Erythroblast (primary cell): ENCODE results near the gene GEMIN5.

Experiments used
- GATA1 ChIP-seq: IDR thresholded peaks from 2 replicates; pipeline ENCODE4 v1.6.1; 2011; ENCODE audit warnings: low read depth, mild to moderate bottlenecking, control low read depth, low read length, moderate library complexity
- POLR2A ChIP-seq: IDR thresholded peaks from 2 replicates; pipeline ENCODE4 v1.6.1; 2011; ENCODE audit warnings: mild to moderate bottlenecking, low read length

DNA sequence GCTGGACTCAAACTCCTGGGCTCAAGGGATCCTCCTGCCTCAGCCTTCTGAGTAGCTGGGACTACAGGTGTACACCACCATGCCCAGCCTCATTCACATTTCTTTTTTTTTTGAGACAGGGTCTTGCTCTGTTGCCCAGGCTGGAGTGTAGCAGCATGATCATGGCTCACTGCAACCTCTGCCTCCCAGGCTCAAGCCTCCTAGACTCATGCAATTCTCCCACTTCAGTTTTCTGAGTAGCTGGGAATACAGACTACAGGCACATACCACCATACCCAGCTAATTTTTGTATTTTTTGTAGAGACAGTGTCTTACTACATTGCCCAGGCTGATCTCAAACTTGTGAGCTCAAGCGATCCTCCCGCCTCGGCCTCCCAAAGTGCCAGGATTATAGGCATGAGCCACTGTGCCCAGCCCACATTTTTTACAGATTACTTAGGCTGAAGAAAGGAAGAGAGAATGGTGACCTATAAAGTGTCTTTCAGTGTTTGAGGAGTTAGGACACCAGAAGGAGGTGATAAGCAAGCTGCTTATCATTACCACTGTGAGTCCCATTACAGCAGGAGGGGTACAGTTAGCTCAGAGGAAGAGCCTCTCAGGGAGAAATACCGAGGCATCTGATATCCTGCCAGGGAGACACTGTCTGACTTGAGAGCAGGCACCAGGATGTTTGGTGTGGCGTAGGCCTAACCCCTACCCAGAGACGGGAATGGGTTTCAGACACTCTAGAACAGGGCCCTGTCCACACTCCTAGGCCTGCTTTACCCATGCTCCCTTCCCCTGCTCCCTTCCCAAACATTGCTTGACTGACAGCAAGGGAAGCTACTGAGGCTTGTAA lies 97.4 kb downstream of the GEMIN5 start:
- peak; percentile 57 for TF ChIP-seq POLR2A
- peak; percentile 54 for TF ChIP-seq GATA1
